ENCODE results near the gene SDCCAG8. TPM values are rescaled to one million over a fixed set of nuclear protein-coding genes. Genes with fewer than 3 reads are reported as not detected.

The SDCCAG8 gene
- total RNA-seq, 3 donors from 2014 or later (not counting 1 experiment from before 2014, with no cell fraction given), result 17.8 to 28.3 (median 21.2) TPM

DNA sequence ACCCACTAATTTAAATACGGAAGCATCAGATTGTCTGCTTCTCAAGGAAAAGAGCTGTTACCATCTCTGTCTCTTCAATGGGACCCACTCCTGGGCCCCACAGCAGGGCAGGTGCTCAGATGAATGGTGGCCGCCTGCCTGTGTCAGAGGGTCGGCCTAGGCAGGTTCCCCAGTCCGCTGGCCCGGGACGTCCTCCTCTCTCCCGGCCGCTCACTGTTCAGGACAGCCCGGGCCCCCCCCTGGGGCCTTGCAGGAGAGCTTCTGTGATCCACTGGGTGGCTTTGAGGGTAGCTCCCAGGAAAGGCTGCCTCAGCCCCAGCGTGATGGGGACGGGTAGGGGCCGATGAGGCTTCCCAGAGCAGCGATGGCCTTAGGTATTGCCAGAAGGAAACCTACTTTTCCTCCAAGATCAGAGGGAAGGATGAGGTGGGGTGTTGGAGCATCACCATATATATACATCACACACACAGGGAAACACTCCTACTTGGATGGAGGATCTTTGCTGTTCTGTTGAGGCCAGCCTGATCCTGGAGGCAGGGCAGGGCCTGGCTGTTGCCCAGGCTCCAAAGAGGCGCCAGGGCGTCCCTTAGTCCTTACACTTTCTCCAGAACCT, 231.3 kb downstream of the SDCCAG8 start:
- Histone ChIP-seq H3K27me3 (ENCODE audit: control insufficient read depth, insufficient read depth, low read length) (no peaks in the 10 kb centered on the region), H3K36me3 (ENCODE audit: control insufficient read depth, insufficient read depth, low read length) (no peaks in the 10 kb centered on the region), H3K9me3 (ENCODE audit: control insufficient read depth, insufficient read depth, low read length) (no peaks in the 10 kb centered on the region), H3K4me1 (ENCODE audit: control insufficient read depth, insufficient read depth, low read length) (peaks cover 13% of the 10 kb centered on the region), H3K27ac (ENCODE audit: low read length) (no peak overlapping the region), H3K4me3 (ENCODE audit: low read length) (no peak overlapping the region)
- TF ChIP-seq, protein P1, sequence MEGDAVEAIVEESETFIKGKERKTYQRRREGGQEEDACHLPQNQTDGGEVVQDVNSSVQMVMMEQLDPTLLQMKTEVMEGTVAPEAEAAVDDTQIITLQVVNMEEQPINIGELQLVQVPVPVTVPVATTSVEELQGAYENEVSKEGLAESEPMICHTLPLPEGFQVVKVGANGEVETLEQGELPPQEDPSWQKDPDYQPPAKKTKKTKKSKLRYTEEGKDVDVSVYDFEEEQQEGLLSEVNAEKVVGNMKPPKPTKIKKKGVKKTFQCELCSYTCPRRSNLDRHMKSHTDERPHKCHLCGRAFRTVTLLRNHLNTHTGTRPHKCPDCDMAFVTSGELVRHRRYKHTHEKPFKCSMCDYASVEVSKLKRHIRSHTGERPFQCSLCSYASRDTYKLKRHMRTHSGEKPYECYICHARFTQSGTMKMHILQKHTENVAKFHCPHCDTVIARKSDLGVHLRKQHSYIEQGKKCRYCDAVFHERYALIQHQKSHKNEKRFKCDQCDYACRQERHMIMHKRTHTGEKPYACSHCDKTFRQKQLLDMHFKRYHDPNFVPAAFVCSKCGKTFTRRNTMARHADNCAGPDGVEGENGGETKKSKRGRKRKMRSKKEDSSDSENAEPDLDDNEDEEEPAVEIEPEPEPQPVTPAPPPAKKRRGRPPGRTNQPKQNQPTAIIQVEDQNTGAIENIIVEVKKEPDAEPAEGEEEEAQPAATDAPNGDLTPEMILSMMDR (IDR thresholded peaks at IDR 0.05), result no peak
- H3K4me1 Mint-ChIP-seq, result peaks cover 7 to 18% of the 10 kb centered on the region in 2 donors
- peak overlapping the region; percentile 17 for H3K4me3 Mint-ChIP-seq
- H3K9me3 Mint-ChIP-seq, result no peaks in the 10 kb centered on the region
- 95% methylated on average over 13 of the region's 15 CpGs for WGBS (ENCODE audit: insufficient coverage)
- no peak overlapping the region for H3K27ac Mint-ChIP-seq
- intact Hi-C loops (cut with micrococcal nuclease), result no loop called here
- no peak for DNase-seq
- ATAC-seq, result no peak
- no peaks in the 10 kb centered on the region for H3K36me3 Mint-ChIP-seq
- no peaks in the 10 kb centered on the region for H3K27me3 Mint-ChIP-seq (ENCODE audit: low read depth in 2 of 2)

DNA sequence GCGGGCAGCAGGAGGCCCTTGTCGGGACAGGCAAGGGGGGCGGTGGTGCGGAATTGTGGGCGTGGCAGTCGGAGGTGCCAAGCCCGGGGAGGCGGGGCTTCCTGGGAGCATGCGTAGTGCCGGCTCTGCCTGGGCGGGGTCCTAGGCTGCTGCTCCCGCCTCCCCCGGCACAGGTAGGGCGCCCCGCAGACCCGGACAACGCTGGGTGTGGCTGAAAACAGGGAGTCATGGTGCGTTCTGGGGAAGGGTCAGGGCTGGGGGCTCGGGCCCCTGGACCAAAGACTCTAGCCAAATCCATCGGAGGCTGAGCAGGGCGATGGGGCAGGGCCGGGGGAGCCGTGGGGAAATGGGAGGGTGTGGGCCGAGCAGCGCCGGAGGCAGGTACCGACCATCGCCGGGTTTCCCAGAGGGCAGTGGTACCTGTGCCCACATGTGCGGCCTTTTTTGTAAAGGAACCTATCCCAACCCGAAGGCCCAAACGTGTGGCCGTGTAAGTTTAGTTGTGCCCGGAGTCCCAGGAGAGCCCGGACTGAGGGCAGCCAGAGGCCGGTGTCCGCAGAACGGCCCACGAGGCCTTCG, 231.9 kb downstream of the SDCCAG8 start:
- H3K4me3 Mint-ChIP-seq, result no peak overlapping the region
- Histone ChIP-seq H3K4me1 (ENCODE audit: control insufficient read depth, insufficient read depth, low read length) (peaks cover 7% of the 10 kb centered on the region), H3K27ac (ENCODE audit: low read length) (no peak overlapping the region), H3K27me3 (ENCODE audit: control insufficient read depth, insufficient read depth, low read length) (no peaks in the 10 kb centered on the region), H3K4me3 (ENCODE audit: low read length) (no peak overlapping the region), H3K36me3 (ENCODE audit: control insufficient read depth, insufficient read depth, low read length) (no peaks in the 10 kb centered on the region), H3K9me3 (ENCODE audit: control insufficient read depth, insufficient read depth, low read length) (no peaks in the 10 kb centered on the region)
- ATAC-seq (peak in 1 of 3 donors; percentile 31), DNase-seq (peak in 1 of 2 donors; percentile 20)
- no peak overlapping the region for H3K27ac Mint-ChIP-seq
- no peaks in the 10 kb centered on the region for H3K9me3 Mint-ChIP-seq
- no peaks in the 10 kb centered on the region for H3K36me3 Mint-ChIP-seq
- TF ChIP-seq, protein P1 (IDR thresholded peaks at IDR 0.05), result no peak
- intact Hi-C loops (cut with micrococcal nuclease), result no loop called here
- WGBS (ENCODE audit: insufficient coverage), result 91% methylated on average over 40 of the region's 40 CpGs
- H3K27me3 Mint-ChIP-seq (ENCODE audit: low read depth in 2 of 2), result no peaks in the 10 kb centered on the region
- H3K4me1 Mint-ChIP-seq, result peaks cover under 1 to 12% of the 10 kb centered on the region in 2 donors

DNA sequence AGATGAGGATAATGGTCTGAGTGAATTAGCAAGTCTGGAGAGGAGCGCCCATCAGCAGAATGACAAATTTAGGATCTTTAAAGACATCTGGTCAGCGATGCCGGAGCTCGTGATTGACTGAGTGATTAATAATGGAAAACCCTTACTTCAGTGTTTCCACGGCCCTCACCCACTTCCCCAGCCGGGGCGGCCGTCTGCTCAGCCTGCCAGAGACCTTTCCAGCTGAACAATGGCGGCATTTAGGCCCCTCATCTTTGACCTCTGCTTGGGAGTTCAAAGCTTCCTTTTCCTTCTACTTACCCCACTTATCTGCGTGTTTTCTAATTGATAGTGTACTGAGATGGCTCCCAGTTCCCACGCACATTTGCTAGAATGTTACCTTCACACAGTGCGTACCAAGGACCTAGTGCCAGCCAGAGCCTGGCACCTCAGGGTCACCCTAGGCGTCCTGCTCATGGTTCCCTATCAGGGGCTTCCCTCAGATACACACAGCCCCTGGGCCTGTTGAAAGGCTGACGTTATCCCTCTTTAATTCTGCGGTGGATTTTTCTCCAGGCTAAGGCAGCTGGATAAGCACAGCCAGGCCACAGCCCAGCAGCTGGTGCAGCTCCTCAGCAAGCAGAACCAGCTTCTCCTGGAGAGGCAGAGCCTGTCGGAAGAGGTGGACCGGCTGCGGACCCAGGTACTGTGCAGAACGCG, 232.8 kb downstream of the SDCCAG8 start:
- no peak overlapping the region for H3K27ac ChIP-seq (ENCODE audit: low read length)
- no peaks in the 10 kb centered on the region for H3K27me3 ChIP-seq (ENCODE audit: control insufficient read depth, insufficient read depth, low read length)
- WGBS (ENCODE audit: insufficient coverage), result 94% methylated on average over 20 of the region's 20 CpGs
- Mint-ChIP-seq H3K9me3 (no peaks in the 10 kb centered on the region), H3K4me3 (no peak overlapping the region), H3K4me1 (peaks cover 0 to 9% of the 10 kb centered on the region in 2 donors), H3K27me3 (ENCODE audit: low read depth in 2 of 2) (no peaks in the 10 kb centered on the region), H3K36me3 (no peaks in the 10 kb centered on the region), H3K27ac (no peak overlapping the region)
- TF ChIP-seq, protein P1 (IDR thresholded peaks at IDR 0.05), result no peak
- DNase-seq (no peak), ATAC-seq (no peak)
- H3K4me1 ChIP-seq (ENCODE audit: control insufficient read depth, insufficient read depth, low read length), result peaks cover under 1% of the 10 kb centered on the region
- no peaks in the 10 kb centered on the region for H3K36me3 ChIP-seq (ENCODE audit: control insufficient read depth, insufficient read depth, low read length)
- intact Hi-C loops (cut with micrococcal nuclease), result no loop called here
- H3K4me3 ChIP-seq (ENCODE audit: low read length), result no peak overlapping the region
- H3K9me3 ChIP-seq (ENCODE audit: control insufficient read depth, insufficient read depth, low read length), result no peaks in the 10 kb centered on the region

Measured in natural killer cell (primary cell).